Adrenal gland (tissue), 5 donors: ENCODE results near the gene DAPK2.

Experiments used
- CTCF ChIP-seq, 6 experiments: fragments of 450-650 bp in 4 of 6; fragments of 200-600 bp in 2 of 6; sonication (generic) in 1 of 6; IDR thresholded peaks; 1 replicate in 5 of 6; 2 replicates in 1 of 6; pipeline versions ENCODE4 v1.5.1 to v1.8.0; 2016 to 2021; ENCODE audit warnings: antibody characterized with exemption in 6 of 6, mild to moderate bottlenecking in 2 of 6, moderate library complexity in 1 of 6
- POLR2A ChIP-seq, 2 donors: fragments of 450-650 bp; IDR thresholded peaks; one replicate each; pipeline ENCODE4 v1.6.1; 2017; ENCODE audit warnings: antibody characterized with exemption in 2 of 2, mild to moderate bottlenecking in 2 of 2, moderate library complexity in 1 of 2
- donor health status: DM: no; HTN: no; CAD: no.

DNA sequence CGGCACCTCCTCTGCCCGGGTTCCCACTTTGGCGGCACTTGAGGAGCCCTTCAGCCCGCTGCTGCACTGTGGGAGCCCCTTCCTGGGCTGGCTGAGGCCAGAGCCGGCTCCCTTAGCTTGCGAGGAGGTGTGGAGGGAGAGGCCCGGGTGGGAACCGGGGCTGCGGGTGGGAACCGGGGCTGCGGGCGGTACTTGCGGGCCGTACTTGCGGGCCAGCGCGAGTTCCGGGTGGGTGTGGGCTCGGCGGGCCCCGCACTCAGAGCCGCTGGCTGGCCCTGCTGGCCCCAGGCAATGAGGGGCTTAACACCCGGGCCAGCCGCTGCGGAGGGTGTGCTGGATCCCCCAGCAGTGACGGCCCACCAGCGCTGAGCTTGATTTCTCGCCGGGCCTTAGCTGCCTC is 14.4 kb upstream of the DAPK2 start:
- TF ChIP-seq CTCF (IDR thresholded peaks at IDR 0.05) = no peak
- no peak for TF ChIP-seq POLR2A (IDR thresholded peaks at IDR 0.05)
